ENCODE results near the gene RNF135. TPM values are rescaled to one million over a fixed set of nuclear protein-coding genes. Genes with fewer than 3 reads are reported as not detected.
"Not testable (repeated sequence)": the region's sequence is repeated elsewhere in the genome, so short reads cannot be mapped to it uniquely, and the experiment has no call there.

Gene RNF135
- total RNA-seq, 2 donors from 2014 or later: 13.7 to 18.8 TPM

GRCh38 chr17:30930495-30930894 is 40.3 kb upstream of the RNF135 start:
- no peaks in the 10 kb centered on the region for H3K36me3 ChIP-seq (replicated peaks in 1 of 2; ENCODE audit: insufficient read depth in 1 of 2, low read depth in 2 of 2)
- no peaks in the 10 kb centered on the region for H3K9me3 ChIP-seq
- H3K4me1 ChIP-seq: no peaks in the 10 kb centered on the region
- DNase-seq (no peak), ATAC-seq (no peak)
- TF ChIP-seq CTCF (IDR thresholded peaks at IDR 0.05): no peak
- TF ChIP-seq POLR2A (IDR thresholded peaks at IDR 0.05): no peak
- no peaks in the 10 kb centered on the region for H3K27me3 ChIP-seq
- intact Hi-C loops (cut with DNase I): no loop called here
- 74 to 75% methylated on average over 3 of the region's 3 CpGs for WGBS, 2 donors
- no peak overlapping the region for H3K4me3 ChIP-seq
- H3K27ac ChIP-seq: no peak overlapping the region

GRCh38 chr17:30931582-30931981 is 39.3 kb upstream of the RNF135 start:
- H3K27ac ChIP-seq; DNase-seq; H3K9me3 ChIP-seq; intact Hi-C loops (cut with DNase I); H3K27me3 ChIP-seq; H3K4me3 ChIP-seq; ATAC-seq; H3K36me3 ChIP-seq (replicated peaks in 1 of 2; ENCODE audit: insufficient read depth in 1 of 2, low read depth in 2 of 2); H3K4me1 ChIP-seq: not testable (repeated sequence)
- 89 to 93% methylated on average over 8 of the region's 8 CpGs for WGBS, 2 donors

- Histone ChIP-seq H3K9me3 (no peaks in the 10 kb centered on the region), H3K4me3 (no peak overlapping the region), H3K4me1 (no peaks in the 10 kb centered on the region), H3K27me3 (no peaks in the 10 kb centered on the region), H3K27ac (no peak overlapping the region), H3K36me3 (replicated peaks in 1 of 2; ENCODE audit: insufficient read depth in 1 of 2, low read depth in 2 of 2) (no peaks in the 10 kb centered on the region)
- intact Hi-C loops (cut with DNase I): no loop called here
- WGBS, 2 donors: 56 to 78% methylated on average over 5 of the region's 5 CpGs
- ATAC-seq: no peak
- TF ChIP-seq CTCF (IDR thresholded peaks at IDR 0.05) (no peak), POLR2A (IDR thresholded peaks at IDR 0.05) (no peak)
- no peak for DNase-seq
Observed at GRCh38 chr17:30933966-30934365, 36.9 kb upstream of the RNF135 start.

- no peaks in the 10 kb centered on the region for H3K27me3 ChIP-seq
- intact Hi-C loops (cut with DNase I): no loop called here
- H3K27ac ChIP-seq: no peak overlapping the region
- peak in 1 of 4 donors; percentile 12 for DNase-seq
- H3K4me1 ChIP-seq: no peaks in the 10 kb centered on the region
- no peak for ATAC-seq
- WGBS, 2 donors: 82 to 88% methylated on average over 13 of the region's 13 CpGs
- no peaks in the 10 kb centered on the region for H3K36me3 ChIP-seq (replicated peaks in 1 of 2; ENCODE audit: insufficient read depth in 1 of 2, low read depth in 2 of 2)
- TF ChIP-seq CTCF (IDR thresholded peaks at IDR 0.05) (no peak), POLR2A (IDR thresholded peaks at IDR 0.05) (no peak)
- H3K9me3 ChIP-seq: no peaks in the 10 kb centered on the region
- no peak overlapping the region for H3K4me3 ChIP-seq
Observed at GRCh38 chr17:30939051-30939689, 31.7 kb upstream of the RNF135 start.

- Histone ChIP-seq H3K27me3 (no peaks in the 10 kb centered on the region), H3K36me3 (replicated peaks in 1 of 2; ENCODE audit: insufficient read depth in 1 of 2, low read depth in 2 of 2) (no peaks in the 10 kb centered on the region), H3K4me3 (no peak overlapping the region), H3K4me1 (no peaks in the 10 kb centered on the region), H3K9me3 (no peaks in the 10 kb centered on the region), H3K27ac (no peak overlapping the region)
- ATAC-seq (no peak), DNase-seq (no peak)
- 63 to 64% methylated on average over 4 of the region's 4 CpGs for WGBS, 2 donors
- intact Hi-C loops (cut with DNase I): no loop called here
- TF ChIP-seq CTCF (IDR thresholded peaks at IDR 0.05) (no peak), POLR2A (IDR thresholded peaks at IDR 0.05) (no peak)
Observed at GRCh38 chr17:30942308-30943079, 28.3 kb upstream of the RNF135 start.

All from body of pancreas (tissue), 4 donors.